SHP77 (cell line): ENCODE measurements around the gene AMN.

Experiments
- DNase-seq, 2 experiments: peaks; one replicate each; lab custom pipeline; 2025; lab: John Stamatoyannopoulos, UW

Gene AMN

GRCh38 chr14:102898776-102899515, 23.5 kb upstream of the AMN start:
- no peak for DNase-seq

- DNase-seq, result no peak
Observed at GRCh38 chr14:102899516-102899900, 23.0 kb upstream of the AMN start.

GRCh38 chr14:102900631-102901571, 21.6 kb upstream of the AMN start:
- DNase-seq, result no peak

GRCh38 chr14:102901633-102902032, 20.8 kb upstream of the AMN start:
- DNase-seq, result no peak

GRCh38 chr14:102902086-102902485, 20.4 kb upstream of the AMN start:
- no peak for DNase-seq

GRCh38 chr14:102902523-102903247, 19.8 kb upstream of the AMN start:
- DNase-seq, result no peak

GRCh38 chr14:102903248-102903888, 19.1 kb upstream of the AMN start:
- DNase-seq, result no peak

GRCh38 chr14:102903889-102904512, 18.5 kb upstream of the AMN start:
- no peak for DNase-seq

GRCh38 chr14:102905116-102906108, 17.1 kb upstream of the AMN start:
- DNase-seq, result no peak

GRCh38 chr14:102906616-102907302, 15.7 kb upstream of the AMN start:
- no peak for DNase-seq

GRCh38 chr14:102907303-102907844, 15.1 kb upstream of the AMN start:
- no peak for DNase-seq

- no peak for DNase-seq
Observed at GRCh38 chr14:102907980-102908730, 14.3 kb upstream of the AMN start.

GRCh38 chr14:102908766-102909455, 13.6 kb upstream of the AMN start:
- no peak for DNase-seq

- DNase-seq, result no peak
Observed at GRCh38 chr14:102909462-102909861, 13.0 kb upstream of the AMN start.

GRCh38 chr14:102909911-102910310, 12.6 kb upstream of the AMN start:
- DNase-seq, result no peak

- DNase-seq, result no peak
Observed at GRCh38 chr14:102910442-102910841, 12.0 kb upstream of the AMN start.

- DNase-seq, result no peak
Observed at GRCh38 chr14:102911541-102911951, 10.9 kb upstream of the AMN start.
